GM23338 (cell line): Measurements from ENCODE around the gene ATP13A2. TPM values are rescaled to one million over a fixed set of nuclear protein-coding genes. Genes with fewer than 3 reads are reported as not detected.

Experiments
- ATAC-seq: fragments of 200-7000 bp; cut with Tn5 transposase; 3 replicates; pipeline ENCODE4 v1.9.1; 2020
- DNase-seq: peaks from one replicate; pipeline ENCODE4 v3.0.0-alpha.2; 2015; ENCODE audit warnings: low spot score
- H2AFZ ChIP-seq: fragments of 200-600 bp; sonication (generic); 2 replicates; pipeline ENCODE4 v1.8.0; 2016; ENCODE audit warnings: antibody characterized with exemption, mild to moderate bottlenecking, moderate library complexity
- H3F3A ChIP-seq: fragments of 200-600 bp; sonication (generic); replicated peaks from 2 replicates; pipeline ENCODE4 v1.8.0; 2017; ENCODE audit warnings: antibody characterized with exemption, mixed run types, low read depth
- H3K27ac ChIP-seq: fragments of 200-600 bp; sonication (generic); 2 replicates; pipeline ENCODE4 v1.6.1; 2016; ENCODE audit warnings: low read depth
- H3K27me3 ChIP-seq: fragments of 200-600 bp; sonication (generic); 2 replicates; pipeline ENCODE4 v1.8.0; 2016; ENCODE audit warnings: mild to moderate bottlenecking, mixed run types, moderate library complexity; ENCODE audit not compliant: insufficient read depth
- H3K36me3 ChIP-seq: fragments of 200-600 bp; sonication (generic); 2 replicates; pipeline ENCODE4 v1.8.0; 2016; ENCODE audit warnings: mild to moderate bottlenecking; ENCODE audit not compliant: insufficient read depth
- H3K4me1 ChIP-seq: fragments of 200-600 bp; sonication (generic); 2 replicates; pipeline ENCODE4 v1.8.0; 2016; ENCODE audit warnings: mild to moderate bottlenecking, moderate library complexity; ENCODE audit not compliant: insufficient read depth
- H3K4me2 ChIP-seq: fragments of 200-600 bp; sonication (generic); 2 replicates; pipeline ENCODE4 v1.7.1; 2017; ENCODE audit warnings: mixed run types
- H3K4me3 ChIP-seq: fragments of 200-600 bp; sonication (generic); 2 replicates; pipeline ENCODE4 v1.6.1; 2016; ENCODE audit warnings: mixed run types
- H3K79me2 ChIP-seq: fragments of 200-600 bp; sonication (generic); replicated peaks from 2 replicates; pipeline ENCODE4 v1.8.0; 2017; ENCODE audit warnings: mild to moderate bottlenecking; ENCODE audit not compliant: insufficient read depth
- H3K9me2 ChIP-seq: fragments of 200-600 bp; sonication (generic); 2 replicates; pipeline ENCODE4 v1.8.0; 2017; ENCODE audit not compliant: insufficient read depth
- H4K20me1 ChIP-seq: fragments of 200-600 bp; sonication (generic); replicated peaks from 2 replicates; pipeline ENCODE4 v1.8.0; 2017; ENCODE audit warnings: mild to moderate bottlenecking; ENCODE audit not compliant: insufficient read depth
- H3K27ac Mint-ChIP-seq: 2 replicates; pipeline ENCODE4 v1.8.0; 2020; ENCODE audit warnings: inconsistent platforms, mild to moderate bottlenecking, moderate library complexity, mixed read lengths
- H3K27me3 Mint-ChIP-seq: 3 replicates; pipeline ENCODE4 v1.8.0; 2022; ENCODE audit warnings: low read depth, mild to moderate bottlenecking, moderate library complexity, mixed read lengths, inconsistent platforms; ENCODE audit not compliant: insufficient read depth, poor library complexity
- H3K36me3 Mint-ChIP-seq: 3 replicates; pipeline ENCODE4 v1.8.0; 2021; ENCODE audit warnings: low read depth, mild to moderate bottlenecking, inconsistent platforms, moderate library complexity, mixed read lengths
- H3K4me1 Mint-ChIP-seq: 3 replicates; pipeline ENCODE4 v1.8.0; 2020; ENCODE audit warnings: mild to moderate bottlenecking, inconsistent platforms, mixed read lengths
- H3K4me3 Mint-ChIP-seq: 3 replicates; pipeline ENCODE4 v1.8.0; 2021; ENCODE audit warnings: moderate library complexity, mild to moderate bottlenecking, inconsistent platforms, mixed read lengths
- H3K9me3 Mint-ChIP-seq: 3 replicates; pipeline ENCODE4 v1.8.0; 2020; ENCODE audit warnings: moderate library complexity, mild to moderate bottlenecking, inconsistent platforms, mixed read lengths
- ETS1 ChIP-seq: IDR thresholded peaks from 2 replicates; pipeline ENCODE4 v1.6.1; 2016; ENCODE audit warnings: antibody characterized with exemption
- EZH2phosphoT487 ChIP-seq: fragments of 200-600 bp; sonication (generic); IDR thresholded peaks from one replicate; pipeline ENCODE4 v1.8.1; 2018; ENCODE audit warnings: antibody characterized with exemption; ENCODE audit not compliant: unreplicated experiment
- JUNB ChIP-seq: IDR thresholded peaks from one replicate; pipeline ENCODE4 v1.6.1; 2016; ENCODE audit warnings: antibody characterized with exemption; ENCODE audit not compliant: unreplicated experiment
- NANOG ChIP-seq: IDR thresholded peaks from 2 replicates; pipeline ENCODE4 v1.6.1; 2016; ENCODE audit warnings: antibody characterized with exemption, borderline replicate concordance
- ZNF331 ChIP-seq: fragments of 250-450 bp; sonication (Bioruptor Pico); IDR thresholded peaks from 2 replicates; pipeline ENCODE4 v1.5.0; 2020; ENCODE audit warnings: low read depth, mild to moderate bottlenecking, moderate library complexity
- polyA plus RNA-seq: library from polyadenylated mRNA; unstranded; fragments of >200 nt; fragmentation: Nextera tagmentation; extraction: Ambion mirVana; gene quantifications from 2 replicates; pipeline ENCODE4 v1.2.1, GENCODE V29; 2016
- total RNA-seq: library from RNA; depleted of rRNA; stranded (reverse); fragments of >200 nt; shearing (Covaris generic); gene quantifications from 2 replicates; pipeline ENCODE4 v1.2.3, GENCODE V29; 2014
- TF ChIP-seq, protein P1 (sequence below): fragments of 250-450 bp; sonication (Bioruptor Pico); IDR thresholded peaks from 2 replicates; pipeline ENCODE4 v1.5.0; 2020; ENCODE audit warnings: mild to moderate bottlenecking, moderate library complexity
- TF ChIP-seq, protein P2 (sequence below), 2 experiments: fragments of 200-600 bp in 1 of 2; sonication (generic) in 1 of 2; conservative IDR thresholded peaks; 2 replicates each; pipeline versions ENCODE4 v1.5.1 to v1.6.1; 2016 to 2017; ENCODE audit warnings: antibody characterized with exemption in 2 of 2, low read depth in 2 of 2, mild to moderate bottlenecking in 2 of 2, moderate library complexity in 1 of 2

ATP13A2 gene
- total and polyA plus RNA-seq, 2 experiments from 2014 or later = 30.1 to 87.7 TPM

- TF ChIP-seq, protein P1, sequence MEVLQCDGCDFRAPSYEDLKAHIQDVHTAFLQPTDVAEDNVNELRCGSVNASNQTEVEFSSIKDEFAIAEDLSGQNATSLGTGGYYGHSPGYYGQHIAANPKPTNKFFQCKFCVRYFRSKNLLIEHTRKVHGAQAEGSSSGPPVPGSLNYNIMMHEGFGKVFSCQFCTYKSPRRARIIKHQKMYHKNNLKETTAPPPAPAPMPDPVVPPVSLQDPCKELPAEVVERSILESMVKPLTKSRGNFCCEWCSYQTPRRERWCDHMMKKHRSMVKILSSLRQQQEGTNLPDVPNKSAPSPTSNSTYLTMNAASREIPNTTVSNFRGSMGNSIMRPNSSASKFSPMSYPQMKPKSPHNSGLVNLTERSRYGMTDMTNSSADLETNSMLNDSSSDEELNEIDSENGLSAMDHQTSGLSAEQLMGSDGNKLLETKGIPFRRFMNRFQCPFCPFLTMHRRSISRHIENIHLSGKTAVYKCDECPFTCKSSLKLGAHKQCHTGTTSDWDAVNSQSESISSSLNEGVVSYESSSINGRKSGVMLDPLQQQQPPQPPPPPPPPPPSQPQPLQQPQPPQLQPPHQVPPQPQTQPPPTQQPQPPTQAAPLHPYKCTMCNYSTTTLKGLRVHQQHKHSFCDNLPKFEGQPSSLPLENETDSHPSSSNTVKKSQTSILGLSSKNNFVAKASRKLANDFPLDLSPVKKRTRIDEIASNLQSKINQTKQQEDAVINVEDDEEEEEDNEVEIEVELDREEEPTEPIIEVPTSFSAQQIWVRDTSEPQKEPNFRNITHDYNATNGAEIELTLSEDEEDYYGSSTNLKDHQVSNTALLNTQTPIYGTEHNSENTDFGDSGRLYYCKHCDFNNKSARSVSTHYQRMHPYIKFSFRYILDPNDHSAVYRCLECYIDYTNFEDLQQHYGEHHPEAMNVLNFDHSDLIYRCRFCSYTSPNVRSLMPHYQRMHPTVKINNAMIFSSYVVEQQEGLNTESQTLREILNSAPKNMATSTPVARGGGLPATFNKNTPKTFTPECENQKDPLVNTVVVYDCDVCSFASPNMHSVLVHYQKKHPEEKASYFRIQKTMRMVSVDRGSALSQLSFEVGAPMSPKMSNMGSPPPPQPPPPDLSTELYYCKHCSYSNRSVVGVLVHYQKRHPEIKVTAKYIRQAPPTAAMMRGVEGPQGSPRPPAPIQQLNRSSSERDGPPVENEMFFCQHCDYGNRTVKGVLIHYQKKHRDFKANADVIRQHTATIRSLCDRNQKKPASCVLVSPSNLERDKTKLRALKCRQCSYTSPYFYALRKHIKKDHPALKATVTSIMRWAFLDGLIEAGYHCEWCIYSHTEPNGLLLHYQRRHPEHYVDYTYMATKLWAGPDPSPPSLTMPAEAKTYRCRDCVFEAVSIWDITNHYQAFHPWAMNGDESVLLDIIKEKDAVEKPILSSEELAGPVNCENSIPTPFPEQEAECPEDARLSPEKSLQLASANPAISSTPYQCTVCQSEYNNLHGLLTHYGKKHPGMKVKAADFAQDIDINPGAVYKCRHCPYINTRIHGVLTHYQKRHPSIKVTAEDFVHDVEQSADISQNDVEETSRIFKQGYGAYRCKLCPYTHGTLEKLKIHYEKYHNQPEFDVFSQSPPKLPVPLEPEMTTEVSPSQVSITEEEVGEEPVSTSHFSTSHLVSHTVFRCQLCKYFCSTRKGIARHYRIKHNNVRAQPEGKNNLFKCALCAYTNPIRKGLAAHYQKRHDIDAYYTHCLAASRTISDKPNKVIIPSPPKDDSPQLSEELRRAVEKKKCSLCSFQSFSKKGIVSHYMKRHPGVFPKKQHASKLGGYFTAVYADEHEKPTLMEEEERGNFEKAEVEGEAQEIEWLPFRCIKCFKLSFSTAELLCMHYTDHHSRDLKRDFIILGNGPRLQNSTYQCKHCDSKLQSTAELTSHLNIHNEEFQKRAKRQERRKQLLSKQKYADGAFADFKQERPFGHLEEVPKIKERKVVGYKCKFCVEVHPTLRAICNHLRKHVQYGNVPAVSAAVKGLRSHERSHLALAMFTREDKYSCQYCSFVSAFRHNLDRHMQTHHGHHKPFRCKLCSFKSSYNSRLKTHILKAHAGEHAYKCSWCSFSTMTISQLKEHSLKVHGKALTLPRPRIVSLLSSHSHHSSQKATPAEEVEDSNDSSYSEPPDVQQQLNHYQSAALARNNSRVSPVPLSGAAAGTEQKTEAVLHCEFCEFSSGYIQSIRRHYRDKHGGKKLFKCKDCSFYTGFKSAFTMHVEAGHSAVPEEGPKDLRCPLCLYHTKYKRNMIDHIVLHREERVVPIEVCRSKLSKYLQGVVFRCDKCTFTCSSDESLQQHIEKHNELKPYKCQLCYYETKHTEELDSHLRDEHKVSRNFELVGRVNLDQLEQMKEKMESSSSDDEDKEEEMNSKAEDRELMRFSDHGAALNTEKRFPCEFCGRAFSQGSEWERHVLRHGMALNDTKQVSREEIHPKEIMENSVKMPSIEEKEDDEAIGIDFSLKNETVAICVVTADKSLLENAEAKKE = no peak
- TF ChIP-seq NANOG (no peak), ETS1 (no peak), ZNF331 (no peak), EZH2phosphoT487 (no peak)
- TF ChIP-seq, protein P2, sequence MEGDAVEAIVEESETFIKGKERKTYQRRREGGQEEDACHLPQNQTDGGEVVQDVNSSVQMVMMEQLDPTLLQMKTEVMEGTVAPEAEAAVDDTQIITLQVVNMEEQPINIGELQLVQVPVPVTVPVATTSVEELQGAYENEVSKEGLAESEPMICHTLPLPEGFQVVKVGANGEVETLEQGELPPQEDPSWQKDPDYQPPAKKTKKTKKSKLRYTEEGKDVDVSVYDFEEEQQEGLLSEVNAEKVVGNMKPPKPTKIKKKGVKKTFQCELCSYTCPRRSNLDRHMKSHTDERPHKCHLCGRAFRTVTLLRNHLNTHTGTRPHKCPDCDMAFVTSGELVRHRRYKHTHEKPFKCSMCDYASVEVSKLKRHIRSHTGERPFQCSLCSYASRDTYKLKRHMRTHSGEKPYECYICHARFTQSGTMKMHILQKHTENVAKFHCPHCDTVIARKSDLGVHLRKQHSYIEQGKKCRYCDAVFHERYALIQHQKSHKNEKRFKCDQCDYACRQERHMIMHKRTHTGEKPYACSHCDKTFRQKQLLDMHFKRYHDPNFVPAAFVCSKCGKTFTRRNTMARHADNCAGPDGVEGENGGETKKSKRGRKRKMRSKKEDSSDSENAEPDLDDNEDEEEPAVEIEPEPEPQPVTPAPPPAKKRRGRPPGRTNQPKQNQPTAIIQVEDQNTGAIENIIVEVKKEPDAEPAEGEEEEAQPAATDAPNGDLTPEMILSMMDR (conservative IDR thresholded peaks at IDR 0.05; ENCODE audit: low read depth in 2 of 2) = no peak
Observed at GRCh38 chr1:16968372-16968771, 43.4 kb downstream of the ATP13A2 start (continued).

GRCh38 chr1:16967962-16968361, 43.8 kb downstream of the ATP13A2 start:
- Histone ChIP-seq H3K36me3 (no peaks in the 10 kb centered on the region; the same call in 1 of the 2 replicates), H3K27ac (no peak overlapping the region), H3K79me2 (no peaks in the 10 kb centered on the region), H3K4me1 (peaks cover 7% of the 10 kb centered on the region; the same call in 1 of the 2 replicates), H4K20me1 (0 out of 2 replicates have a peak, but pooled peaks cover 8% of the 10 kb centered on the region), H3K27me3 (no peaks in the 10 kb centered on the region), H3K4me3 (no peak overlapping the region), H2AFZ (no peak overlapping the region), H3F3A (peaks cover 12% of the 10 kb centered on the region; the same call in 1 of the 2 replicates), H3K4me2 (no peak overlapping the region), H3K9me2 (no peaks in the 10 kb centered on the region)
- Mint-ChIP-seq H3K4me1 (peaks cover 16% of the 10 kb centered on the region), H3K36me3 (peaks cover 48% of the 10 kb centered on the region), H3K27ac (no peak overlapping the region), H3K9me3 (no peaks in the 10 kb centered on the region), H3K4me3 (no peak overlapping the region), H3K27me3 (peaks cover 13% of the 10 kb centered on the region)
- no peak for ATAC-seq
- no peak for DNase-seq
- TF ChIP-seq, protein P1 = no peak
- TF ChIP-seq JUNB = no peak
